Eye (tissue), 1 donor: Measurements from ENCODE around the gene CHMP2B.

Experiments used
- DNase-seq: peaks from one replicate; pipeline ENCODE4 v3.0.0-alpha.2; 2015

Gene CHMP2B, protein sequence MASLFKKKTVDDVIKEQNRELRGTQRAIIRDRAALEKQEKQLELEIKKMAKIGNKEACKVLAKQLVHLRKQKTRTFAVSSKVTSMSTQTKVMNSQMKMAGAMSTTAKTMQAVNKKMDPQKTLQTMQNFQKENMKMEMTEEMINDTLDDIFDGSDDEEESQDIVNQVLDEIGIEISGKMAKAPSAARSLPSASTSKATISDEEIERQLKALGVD

DNA sequence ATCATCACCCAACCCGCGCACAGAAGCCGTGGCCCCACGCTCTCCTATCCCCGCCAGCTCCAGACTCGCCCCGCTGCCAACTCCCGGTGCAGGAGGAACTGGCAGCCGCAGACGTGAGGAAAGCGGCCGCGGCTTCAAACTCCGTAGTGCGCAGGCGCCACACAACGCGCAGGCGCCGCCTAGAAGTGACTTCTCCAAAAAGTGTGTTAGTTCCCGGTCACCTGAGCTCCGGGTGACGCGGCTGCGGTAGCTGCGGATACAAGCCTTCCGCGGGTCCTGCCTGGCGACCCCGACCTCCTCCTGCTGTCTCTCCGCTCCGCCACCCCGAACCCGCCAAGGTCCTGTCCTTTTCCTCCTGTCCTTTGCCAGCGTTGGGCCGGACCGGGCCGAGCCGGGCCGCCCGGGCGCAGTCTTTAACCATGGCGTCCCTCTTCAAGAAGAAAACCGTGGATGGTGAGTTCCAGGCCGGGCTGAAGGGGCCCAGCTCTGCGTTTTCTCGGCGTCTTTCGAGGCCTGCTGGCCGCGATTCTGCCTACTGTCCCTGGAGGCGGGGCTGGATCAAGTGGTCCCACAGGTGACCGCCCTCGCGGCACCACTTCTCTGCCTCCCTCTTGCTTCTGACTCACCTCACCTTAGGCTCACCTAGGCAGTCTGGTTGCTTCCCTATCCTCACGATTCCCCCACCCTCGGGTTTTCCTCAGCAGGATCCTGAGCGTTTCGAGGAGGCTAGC, at the start of gene CHMP2B:
CHMP2B (plus strand) TSS at position 206 of the 731 bp plus-strand sequence; CDS start at position 420, 214 bp downstream.
- peak; percentile 98 for DNase-seq

DNA sequence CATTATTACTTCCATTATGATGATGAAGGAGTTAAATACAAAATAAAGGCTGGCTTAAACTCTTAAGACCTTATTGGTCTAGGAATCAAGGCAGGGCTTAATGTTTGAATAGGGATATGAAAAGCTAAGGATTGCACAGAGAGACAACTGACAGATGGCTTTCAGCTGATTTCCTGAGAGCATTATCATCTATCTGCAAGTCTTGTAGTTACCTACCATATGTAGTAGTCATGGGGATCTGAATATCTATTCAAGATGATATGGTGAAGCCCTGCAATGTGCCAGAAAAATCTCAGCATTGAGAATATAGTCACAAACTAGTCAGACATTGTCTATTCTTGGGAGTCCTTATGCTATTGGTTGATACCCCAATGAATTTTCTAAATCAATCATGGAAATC, 47.5 kb upstream of the CHMP2B start:
- DNase-seq = no peak

DNA sequence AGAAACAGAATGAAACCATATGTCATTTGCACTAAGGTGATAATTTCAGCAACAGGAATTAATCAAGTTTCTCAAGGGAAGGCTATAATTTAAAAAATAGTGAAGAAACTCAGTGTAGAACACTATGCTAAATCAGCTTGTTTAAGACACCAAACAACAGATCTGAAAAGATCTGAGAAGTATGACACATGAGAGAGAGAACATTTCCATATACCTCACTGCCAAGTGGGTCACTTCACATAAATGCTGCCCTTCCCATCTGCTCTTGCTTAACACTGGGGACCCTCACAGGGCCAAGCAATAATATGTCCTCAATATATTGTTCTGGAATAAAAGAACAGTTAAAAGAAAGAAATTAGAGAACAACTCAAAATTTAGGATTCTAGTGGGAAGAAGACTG, 45.6 kb upstream of the CHMP2B start:
- DNase-seq = no peak

DNA sequence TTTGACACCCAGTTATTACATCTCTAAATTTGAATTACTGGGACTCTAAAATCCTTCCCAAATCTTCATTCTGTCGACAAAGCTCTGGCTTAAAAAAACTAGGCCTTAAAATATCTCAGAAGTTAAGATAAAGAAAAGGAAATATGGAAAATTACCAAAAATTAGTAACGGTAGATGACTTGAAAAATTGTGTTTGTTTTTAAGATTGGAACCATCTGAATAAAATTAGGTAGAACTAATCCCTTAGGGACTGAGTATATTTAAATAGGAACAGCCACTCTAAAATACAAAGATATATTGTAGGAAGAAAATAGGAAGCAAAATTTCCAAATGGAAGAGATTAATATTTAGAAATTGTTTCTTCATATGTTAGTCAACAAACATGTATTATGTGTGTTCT, 45.1 kb upstream of the CHMP2B start:
- no peak for DNase-seq

DNA sequence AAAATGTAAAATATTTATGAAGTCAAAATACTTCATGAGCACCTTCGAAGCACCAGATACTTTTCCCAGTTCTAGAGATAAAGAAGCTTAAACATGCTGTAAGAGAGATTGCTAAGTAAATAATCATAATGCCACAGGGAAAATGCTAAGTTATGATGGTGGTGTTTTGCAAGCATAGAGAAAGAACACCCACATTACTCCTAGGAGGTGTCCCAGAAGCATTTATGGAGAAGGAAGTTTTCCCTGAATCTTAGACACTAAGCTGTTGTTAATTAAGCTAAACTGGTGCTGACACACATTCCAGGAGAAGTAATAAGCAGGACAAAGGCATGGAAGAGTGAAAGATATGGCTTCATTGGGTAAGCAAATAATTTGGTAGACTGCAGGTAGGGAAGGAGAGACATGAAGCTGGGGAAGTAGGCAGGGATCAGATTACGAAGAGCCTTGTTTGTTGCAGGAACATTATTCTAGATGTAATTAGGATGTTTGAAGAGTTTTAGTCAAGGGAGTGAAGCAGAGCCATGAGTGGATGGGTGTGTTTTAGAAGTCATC, 40.4 kb upstream of the CHMP2B start:
- no peak for DNase-seq

DNA sequence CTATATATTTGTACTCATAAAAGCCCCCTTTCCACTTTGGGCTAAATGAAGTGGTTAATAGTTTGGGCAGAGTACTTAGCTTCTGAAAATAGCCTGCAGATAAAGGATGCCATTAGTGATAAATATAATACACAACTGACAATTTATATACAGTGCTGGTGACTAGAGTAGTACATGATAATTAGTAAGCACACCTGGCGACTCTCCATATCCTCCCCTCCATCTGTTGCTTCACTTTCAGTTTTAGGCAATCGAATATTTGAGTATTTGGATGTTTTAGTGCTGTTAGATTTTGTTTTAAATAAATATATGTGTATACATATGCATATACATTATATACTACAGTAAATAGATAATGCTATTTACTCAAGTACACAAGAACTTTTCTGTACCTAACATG, 35.9 kb upstream of the CHMP2B start:
- DNase-seq = no peak

DNA sequence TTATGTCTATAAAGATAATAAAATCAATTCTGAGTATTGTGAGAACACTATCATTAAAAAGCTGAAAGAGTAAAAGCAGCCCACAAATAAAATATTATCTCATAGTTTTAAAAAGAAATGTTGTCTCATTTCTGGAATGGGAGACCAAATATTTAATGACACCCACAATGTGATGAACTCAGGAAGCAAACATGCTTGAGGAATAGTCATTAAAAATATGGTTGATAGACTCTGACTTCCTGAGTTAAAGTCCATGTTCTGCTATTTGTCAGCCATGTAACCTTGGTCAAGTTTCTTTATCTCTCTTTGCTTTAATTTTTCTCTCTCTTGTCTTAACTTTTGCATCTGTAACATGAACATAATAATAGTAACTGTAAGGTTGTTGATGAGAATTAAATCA, 35.5 kb upstream of the CHMP2B start:
- DNase-seq = no peak

DNA sequence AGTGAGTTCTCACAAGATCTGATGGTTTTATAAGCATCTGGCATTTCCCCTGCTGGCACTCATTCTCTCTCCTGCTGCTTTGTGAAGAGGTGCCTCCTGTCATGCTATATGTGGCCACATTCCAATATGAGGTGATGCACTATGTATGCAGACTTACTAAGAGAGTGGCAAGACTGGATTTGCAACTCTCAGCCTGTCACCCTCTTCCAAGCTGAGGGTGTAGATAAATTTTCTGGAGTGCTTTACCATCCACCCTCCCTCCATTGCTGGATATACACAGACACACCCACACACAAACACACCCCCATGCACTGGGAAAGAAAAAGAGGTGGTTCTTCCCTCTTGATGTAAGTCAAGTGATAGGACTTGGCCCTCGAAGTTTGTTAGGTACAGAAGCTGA, 30.2 kb upstream of the CHMP2B start:
- DNase-seq = no peak

DNA sequence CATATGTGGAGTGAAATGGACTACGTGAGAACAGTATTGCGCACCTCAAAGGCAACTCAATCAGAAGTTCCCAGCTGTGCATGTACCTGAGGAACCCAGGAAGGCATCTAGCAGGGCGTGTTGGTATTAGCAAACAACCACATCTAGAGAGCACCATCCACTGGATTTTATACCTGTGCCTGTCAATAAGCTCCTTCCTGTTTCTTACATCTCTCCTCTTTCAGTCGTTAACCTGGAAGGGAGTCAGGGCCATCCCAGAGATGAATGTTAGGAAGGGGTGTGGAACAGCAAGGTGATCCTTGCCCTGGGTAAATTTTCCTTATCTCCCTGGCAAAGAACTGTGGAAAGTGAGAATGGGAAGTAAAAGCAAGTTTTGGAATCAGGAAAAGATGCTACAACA, 29.6 kb upstream of the CHMP2B start:
- DNase-seq = no peak

DNA sequence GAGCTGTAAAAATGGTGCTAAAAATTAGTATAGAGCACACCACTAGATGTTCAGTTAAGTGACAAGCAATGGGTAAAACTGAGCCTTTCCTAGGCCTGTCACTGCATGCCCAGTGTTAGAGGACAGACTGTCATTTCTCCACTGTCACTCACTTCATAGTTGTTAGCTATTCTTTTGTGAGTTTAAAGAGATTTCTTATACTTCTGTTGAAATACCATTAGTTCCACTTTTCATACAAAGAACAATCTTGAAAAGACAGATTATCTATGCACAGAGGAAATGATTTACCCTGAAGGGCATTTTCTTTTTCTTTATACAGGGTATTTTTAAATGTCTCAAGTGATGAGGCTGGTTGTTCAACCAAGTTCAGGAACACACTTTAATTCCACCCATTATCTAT, 28.3 kb upstream of the CHMP2B start:
- DNase-seq = no peak

DNA sequence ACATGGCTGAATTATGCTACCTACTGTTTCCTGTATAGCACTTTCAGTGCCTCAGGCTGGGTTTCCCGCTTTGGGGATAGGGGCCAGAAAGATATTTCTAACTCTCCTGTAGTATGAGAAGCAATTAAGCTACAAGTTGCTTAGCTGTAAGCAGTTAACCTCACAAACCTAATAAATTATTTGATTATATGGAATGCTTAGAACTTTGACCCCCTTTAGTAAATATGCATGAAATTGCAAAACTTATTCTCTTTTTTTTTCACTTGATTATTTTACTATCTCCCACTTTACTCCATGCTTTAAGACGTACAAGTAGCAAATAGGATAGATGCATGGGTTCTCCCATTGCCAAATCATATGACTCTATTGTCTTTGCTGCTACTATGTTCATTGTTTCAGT, 27.5 kb upstream of the CHMP2B start:
- DNase-seq = no peak

DNA sequence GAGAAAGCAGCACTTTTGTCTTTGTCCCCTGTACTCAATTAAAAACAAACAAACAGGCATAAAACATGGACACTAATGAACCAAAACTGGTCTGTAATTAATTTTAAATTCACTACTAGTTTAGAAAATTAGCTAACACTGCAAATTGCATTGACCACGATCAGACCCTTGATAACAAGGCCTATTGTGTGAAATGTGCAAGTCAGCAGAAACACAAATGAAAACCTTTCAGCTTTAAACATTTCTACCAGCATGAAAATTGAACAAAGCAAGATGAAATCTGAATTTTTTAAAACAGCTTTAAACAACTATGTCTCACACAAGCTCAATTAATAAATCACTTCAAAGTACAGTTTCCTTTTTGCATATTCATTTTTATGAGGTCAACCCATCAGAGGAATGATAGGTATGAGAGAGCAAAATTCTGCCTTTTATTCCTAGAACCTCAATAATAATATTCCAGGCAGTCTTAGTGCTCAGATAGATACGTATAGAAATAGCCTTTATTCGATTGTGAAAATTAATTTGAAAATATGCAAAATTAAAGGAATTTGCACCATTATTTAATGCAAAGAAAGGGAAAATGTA, 27.0 kb upstream of the CHMP2B start:
- peak; percentile 27 for DNase-seq

DNA sequence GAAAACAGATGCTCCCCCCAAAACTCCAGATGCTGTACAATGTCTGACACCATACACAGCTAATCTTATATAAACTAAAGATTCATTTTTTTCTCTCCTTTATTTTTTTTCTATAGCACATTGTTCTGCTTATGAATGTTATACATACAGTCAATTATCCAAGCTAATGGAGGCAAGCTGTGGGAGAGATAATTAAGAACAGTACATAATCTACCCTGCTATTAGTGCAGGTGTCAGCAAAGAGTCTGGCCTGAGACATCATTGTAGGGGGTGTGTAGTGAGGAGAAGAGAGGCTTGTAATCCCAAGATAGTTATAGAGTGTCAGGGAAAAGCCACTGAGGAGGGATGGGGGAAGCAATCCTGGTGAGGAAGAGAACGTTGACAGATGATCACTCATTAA, 25.4 kb upstream of the CHMP2B start:
- no peak for DNase-seq

DNA sequence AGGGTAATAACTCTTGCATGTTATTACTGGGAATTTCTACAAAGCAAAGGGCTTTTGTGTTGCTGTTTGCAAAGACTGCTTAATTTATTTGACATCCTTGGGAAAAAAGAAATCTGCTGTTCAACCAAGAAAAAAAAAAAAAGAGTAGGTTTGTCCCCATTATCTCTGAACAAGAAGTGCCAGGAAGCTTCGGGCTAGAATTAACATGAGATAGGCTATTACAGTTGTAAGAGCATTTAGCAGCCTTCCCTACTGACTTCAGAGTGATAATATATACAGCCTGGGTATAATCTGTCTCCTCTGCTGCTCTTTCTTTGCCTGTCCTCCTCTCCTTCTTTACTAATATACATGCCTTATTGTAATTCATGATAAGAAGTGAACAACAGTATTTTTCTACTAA, 23.3 kb upstream of the CHMP2B start:
- peak; percentile 21 for DNase-seq

DNA sequence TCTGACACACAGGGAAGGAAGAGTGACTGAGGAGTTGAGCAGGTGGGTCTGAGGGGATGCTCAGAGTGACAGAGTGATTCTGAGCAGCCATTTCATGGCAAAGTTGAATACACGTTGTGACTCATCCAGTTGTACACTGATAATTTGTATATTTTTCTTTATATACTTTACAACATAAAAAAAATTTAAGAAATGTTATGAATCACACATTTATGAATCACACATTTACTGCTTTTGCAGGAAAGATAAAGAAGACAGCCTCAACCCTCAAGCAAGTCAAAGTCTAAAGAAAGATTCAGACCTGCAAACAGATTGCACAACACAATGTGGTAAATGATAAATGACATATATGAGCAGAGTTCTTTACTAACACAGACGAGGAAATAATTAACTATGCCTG, 21.0 kb upstream of the CHMP2B start:
- DNase-seq = no peak

DNA sequence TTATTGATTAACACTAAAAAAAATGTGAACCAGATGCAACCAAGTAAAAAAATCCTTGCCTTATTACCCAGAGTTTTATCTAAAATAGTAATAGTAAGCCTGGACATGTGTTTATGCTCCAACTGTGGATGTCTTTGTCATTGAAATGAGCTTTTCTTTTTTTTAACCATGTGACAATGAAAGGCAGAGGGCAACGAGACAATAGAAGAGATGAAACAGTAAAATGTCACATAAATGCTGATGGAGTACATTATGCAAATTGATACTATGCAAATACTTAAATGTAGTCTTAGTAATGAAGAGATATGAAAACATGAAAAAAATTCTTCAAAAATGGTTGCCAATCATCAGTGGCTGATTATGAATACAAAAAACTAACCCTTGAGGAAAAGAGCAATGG, 20.5 kb upstream of the CHMP2B start:
- DNase-seq = no peak

DNA sequence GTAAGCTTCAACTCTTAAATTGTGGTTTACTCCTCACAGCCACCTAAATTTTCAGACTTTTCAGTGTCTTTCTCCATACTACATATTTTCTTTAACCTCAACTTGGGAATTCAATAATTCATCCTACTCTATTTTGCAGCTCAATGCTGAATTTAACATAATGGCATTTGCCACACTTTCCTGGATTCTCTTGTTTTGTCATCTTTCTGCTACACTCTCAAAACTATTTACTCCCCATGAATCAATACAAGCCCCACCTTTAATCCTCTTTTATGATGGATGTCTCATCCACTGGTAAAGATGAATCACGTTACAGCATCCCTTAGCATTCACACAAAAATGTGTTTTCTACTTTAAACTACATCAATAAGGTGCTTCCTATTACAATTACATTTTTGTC, 19.6 kb upstream of the CHMP2B start:
- no peak for DNase-seq

DNA sequence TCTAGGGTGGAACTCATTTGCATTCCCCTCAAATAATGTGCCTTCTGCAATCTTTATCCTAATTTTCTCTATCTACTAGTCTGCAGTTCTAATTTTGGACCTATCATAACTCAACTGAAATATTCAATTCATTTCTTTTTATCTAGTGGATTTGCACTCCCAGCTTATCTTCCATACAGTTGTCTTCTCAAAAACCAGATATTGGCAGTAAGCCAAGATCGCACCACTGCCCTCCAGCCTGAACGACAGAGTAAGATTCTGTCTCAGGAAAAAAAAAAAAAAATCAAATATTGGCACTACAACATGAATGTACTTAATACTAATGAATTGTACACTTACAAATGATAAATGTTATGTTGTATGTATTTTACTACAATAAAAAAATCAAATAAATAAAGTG, 18.0 kb upstream of the CHMP2B start:
- no peak for DNase-seq

DNA sequence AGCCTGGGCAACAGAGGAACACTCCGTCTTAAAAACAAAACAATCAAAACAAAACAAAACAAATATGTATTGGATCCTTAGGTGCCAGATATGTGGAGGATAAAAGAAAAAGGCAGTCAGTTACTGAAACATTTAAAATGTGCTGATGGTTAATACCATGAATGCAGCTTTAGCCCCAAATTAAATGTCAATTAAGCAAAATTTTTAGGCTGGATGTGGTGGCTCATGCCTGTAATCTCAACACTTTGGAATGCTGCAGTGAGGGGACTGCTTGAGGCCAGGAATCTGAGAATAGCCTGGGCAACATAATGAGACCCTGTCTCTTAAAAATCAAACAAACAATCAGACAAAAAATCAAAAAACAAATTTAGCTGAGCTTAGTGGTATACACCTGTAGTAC, 8.5 kb upstream of the CHMP2B start:
- DNase-seq = no peak

DNA sequence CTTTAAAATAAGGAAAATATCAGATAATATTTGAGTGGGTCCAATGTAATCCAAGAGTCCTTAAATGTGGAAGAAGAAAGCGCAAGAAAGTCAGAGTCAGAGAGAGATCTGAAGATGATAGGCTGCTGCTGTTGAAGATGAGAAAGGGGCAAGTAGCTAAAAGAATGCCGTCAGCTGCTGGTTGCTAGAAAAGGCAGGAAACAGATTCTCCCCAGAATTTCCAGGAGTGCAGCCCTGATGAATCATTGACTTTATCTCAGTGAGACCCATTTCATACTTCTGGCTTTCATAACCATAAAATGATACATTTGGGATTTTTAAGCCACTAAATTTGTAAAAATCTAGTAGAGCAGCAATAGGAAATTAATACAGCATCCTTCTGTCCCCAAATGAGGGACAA, 7.5 kb upstream of the CHMP2B start:
- no peak for DNase-seq

DNA sequence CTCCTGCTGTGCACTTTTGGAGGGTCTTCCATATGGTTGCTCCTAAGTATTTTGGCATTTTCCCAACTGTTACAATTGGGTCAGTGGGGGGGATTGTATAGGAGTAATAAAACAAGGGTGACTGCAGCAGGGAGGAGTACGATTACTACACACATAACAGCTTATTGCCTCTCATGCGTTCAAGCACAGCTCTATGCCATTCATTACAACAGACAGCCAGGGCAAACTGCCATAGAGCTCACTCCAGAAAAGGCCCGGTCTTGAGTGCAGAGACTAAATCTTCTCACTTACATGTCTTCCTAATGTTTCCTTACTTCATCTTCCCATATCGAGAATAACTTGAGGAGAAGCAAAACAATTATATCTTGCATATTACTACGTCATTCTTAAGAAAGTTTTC, 1.4 kb upstream of the CHMP2B start:
- DNase-seq = peak; percentile 23

DNA sequence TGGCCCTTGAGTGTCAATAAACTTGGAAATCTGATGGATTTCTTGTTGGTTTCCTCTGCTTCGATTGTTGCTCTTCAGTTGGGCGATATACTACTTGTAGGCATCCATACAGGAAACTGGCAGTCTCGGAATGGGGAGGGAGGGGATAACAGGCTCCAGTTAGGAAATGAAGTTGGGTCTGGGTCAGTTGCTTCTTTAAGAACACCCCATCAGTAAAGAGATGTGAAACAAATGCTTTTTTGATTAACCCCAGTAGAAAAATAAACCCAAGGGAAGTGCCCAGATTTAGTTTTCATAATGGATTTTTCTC, 681 bp downstream of the CHMP2B start:
- DNase-seq = no peak

DNA sequence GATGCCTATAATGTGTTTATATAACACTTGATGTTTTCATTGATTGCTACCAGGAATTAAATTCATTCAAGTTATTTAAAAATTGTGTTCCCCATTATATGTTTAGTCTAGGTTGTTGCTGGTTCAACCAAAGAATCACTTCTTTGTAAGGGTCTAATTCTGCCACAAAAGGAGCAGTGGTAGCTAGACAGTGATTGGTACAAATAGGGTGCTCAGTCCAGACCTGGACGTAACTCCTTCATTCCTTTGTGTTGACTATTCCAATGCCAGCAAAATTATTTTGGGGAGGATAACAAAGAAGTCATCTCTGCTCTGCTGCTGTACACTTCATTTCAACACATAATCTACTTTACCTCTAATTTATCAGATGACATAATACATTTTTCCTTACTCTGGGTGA, 1.2 kb downstream of the CHMP2B start:
- peak; percentile 26 for DNase-seq

DNA sequence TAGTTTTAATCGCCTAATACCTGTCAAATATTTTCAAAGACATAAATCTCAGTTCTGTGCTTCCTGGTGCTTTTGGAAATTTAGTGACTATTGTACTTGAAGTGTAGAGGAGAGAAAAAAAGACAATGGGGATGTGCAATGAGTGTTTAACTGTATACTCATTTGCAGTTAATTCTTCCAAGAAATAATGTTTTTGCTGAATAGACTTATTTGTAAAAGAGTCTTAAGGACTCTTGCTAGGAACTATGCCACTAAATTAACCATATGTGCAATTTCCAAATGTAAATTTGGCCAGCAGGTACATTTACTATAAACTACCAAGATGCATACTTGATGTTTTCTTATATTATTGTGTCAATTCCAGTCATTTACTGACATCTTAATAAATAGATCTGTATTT, 2.0 kb downstream of the CHMP2B start:
- DNase-seq = no peak

DNA sequence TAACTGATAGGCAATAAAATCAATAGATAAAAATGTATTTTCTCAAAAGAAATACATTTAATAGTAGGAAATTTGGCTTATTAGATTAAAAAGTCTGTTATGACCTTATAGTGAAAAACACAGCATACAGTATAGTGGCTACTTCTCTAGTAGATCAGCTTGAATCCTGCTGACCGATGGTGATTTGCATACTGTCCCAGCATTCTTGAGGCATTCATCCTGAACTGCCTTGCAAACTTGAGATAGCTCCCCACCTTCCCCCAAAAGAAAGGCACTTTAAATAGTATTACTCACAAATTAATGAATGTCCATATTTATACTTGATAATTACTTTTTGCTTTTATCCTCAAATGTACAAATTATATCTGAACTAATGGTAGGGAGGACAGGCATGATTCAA, 6.7 kb downstream of the CHMP2B start:
- DNase-seq = no peak
